Astrocyte (in vitro differentiated cells and primary cell): ENCODE results near the gene INSRR. TPM values are rescaled to one million over a fixed set of nuclear protein-coding genes. Genes with fewer than 3 reads are reported as not detected.
A peak's percentile ranks its signal among the peaks of the same experiment; 100 is the strongest.

Experiments used
- DNase-seq: peaks from one replicate; pipeline ENCODE4 v3.0.0-alpha.2; 2010; ENCODE audit warnings: low read depth
- FAIRE-seq: peaks from 2 replicates; lab custom pipeline; 2011; peaks lifted over from hg19 to GRCh38; lab: Jason Lieb, UNC
- H2AFZ ChIP-seq: 2 replicates; pipeline ENCODE4 v1.6.0; 2012; ENCODE audit warnings: low read depth, low read length, inconsistent platforms
- H3K27ac ChIP-seq: 2 replicates; pipeline ENCODE4 v1.5.1; 2011; ENCODE audit warnings: low read depth, low read length, inconsistent platforms
- H3K27me3 ChIP-seq: 2 replicates; pipeline ENCODE4 v1.6.0; 2011; ENCODE audit warnings: low read length, inconsistent platforms; ENCODE audit not compliant: insufficient read depth
- H3K36me3 ChIP-seq: 2 replicates; pipeline ENCODE4 v1.5.1; 2011; ENCODE audit warnings: low read length, inconsistent platforms; ENCODE audit not compliant: insufficient read depth
- H3K4me1 ChIP-seq: 2 replicates; pipeline ENCODE4 v1.5.1; 2011; ENCODE audit warnings: low read length, inconsistent platforms; ENCODE audit not compliant: insufficient read depth
- H3K4me2 ChIP-seq: 2 replicates; pipeline ENCODE4 v1.6.0; 2012; ENCODE audit warnings: low read length, inconsistent platforms
- H3K4me3 ChIP-seq: 2 replicates; pipeline ENCODE4 v1.5.1; 2011; ENCODE audit warnings: low read depth, mild to moderate bottlenecking, low read length, inconsistent platforms; ENCODE audit not compliant: insufficient read depth
- H3K79me2 ChIP-seq: 2 replicates; pipeline ENCODE4 v1.6.0; 2012; ENCODE audit warnings: mild to moderate bottlenecking, low read length, inconsistent platforms; ENCODE audit not compliant: insufficient read depth
- H3K9ac ChIP-seq: 2 replicates; pipeline ENCODE4 v1.6.0; 2012; ENCODE audit warnings: mild to moderate bottlenecking, low read length, inconsistent platforms
- H3K9me3 ChIP-seq: 2 replicates; pipeline ENCODE4 v1.5.1; 2012; ENCODE audit warnings: low read depth, mild to moderate bottlenecking, low read length, inconsistent platforms; ENCODE audit not compliant: insufficient read depth
- H4K20me1 ChIP-seq: 2 replicates; pipeline ENCODE4 v1.6.0; 2012; ENCODE audit warnings: low read length, inconsistent platforms; ENCODE audit not compliant: insufficient read depth
- H3K27ac Mint-ChIP-seq: one replicate; pipeline ENCODE4 v1.8.0; 2021; ENCODE audit warnings: mild to moderate bottlenecking, mixed read lengths; ENCODE audit not compliant: unreplicated experiment
- H3K27me3 Mint-ChIP-seq: one replicate; pipeline ENCODE4 v1.8.0; 2021; ENCODE audit warnings: low read depth, mixed read lengths; ENCODE audit not compliant: unreplicated experiment
- H3K36me3 Mint-ChIP-seq: one replicate; pipeline ENCODE4 v1.8.0; 2021; ENCODE audit warnings: low read depth, mixed read lengths; ENCODE audit not compliant: unreplicated experiment
- H3K4me1 Mint-ChIP-seq: one replicate; pipeline ENCODE4 v1.8.0; 2021; ENCODE audit warnings: low read depth, mixed read lengths; ENCODE audit not compliant: unreplicated experiment
- H3K4me3 Mint-ChIP-seq: one replicate; pipeline ENCODE4 v1.8.0; 2021; ENCODE audit warnings: mild to moderate bottlenecking, moderate library complexity, mixed read lengths; ENCODE audit not compliant: unreplicated experiment
- H3K9me3 Mint-ChIP-seq: one replicate; pipeline ENCODE4 v1.8.0; 2021; ENCODE audit warnings: mild to moderate bottlenecking, mixed read lengths; ENCODE audit not compliant: unreplicated experiment
- CTCF ChIP-seq: IDR thresholded peaks from 2 replicates; pipeline ENCODE4 v1.5.1; 2011; ENCODE audit warnings: low read depth, mild to moderate bottlenecking, inconsistent platforms, low read length, moderate library complexity; ENCODE audit not compliant: insufficient read depth
- EZH2 ChIP-seq: IDR thresholded peaks from 2 replicates; pipeline ENCODE4 v1.6.1; 2012; ENCODE audit warnings: mild to moderate bottlenecking, low read length, inconsistent platforms; ENCODE audit not compliant: insufficient read depth
- total RNA-seq: library from RNA; stranded (reverse); gene quantifications from 2 replicates; pipeline ENCODE4 v1.2.1, GENCODE V29; 2021

INSRR gene
- total RNA-seq, 1 donor from 2014 or later: 0.05 TPM

GRCh38 chr1:156815307-156815826 lies 43.5 kb downstream of the INSRR start:
- TF ChIP-seq EZH2 (no peak), CTCF (no peak)
- no peak overlapping the region for H3K4me3 ChIP-seq
- H3K9me3 ChIP-seq: no peaks in the 10 kb centered on the region
- Mint-ChIP-seq H3K4me1 (peaks cover 24% of the 10 kb centered on the region), H3K4me3 (peak overlapping the region; percentile 4), H3K9me3 (peaks cover 4% of the 10 kb centered on the region), H3K27ac (no peak overlapping the region), H3K27me3 (peaks cover 25% of the 10 kb centered on the region), H3K36me3 (peaks cover 8% of the 10 kb centered on the region)
- H4K20me1 ChIP-seq: no peaks in the 10 kb centered on the region
- DNase-seq (peak; percentile 69), FAIRE-seq (no peak)
- H3K4me1 ChIP-seq: peaks cover 24% of the 10 kb centered on the region
- no peaks in the 10 kb centered on the region for H3K36me3 ChIP-seq
- H3K27ac ChIP-seq: no peak overlapping the region
- H3K4me2 ChIP-seq: peak overlapping the region; percentile 15
- H3K79me2 ChIP-seq: no peaks in the 10 kb centered on the region
- no peak overlapping the region for H2AFZ ChIP-seq
- H3K27me3 ChIP-seq: peaks cover 2% of the 10 kb centered on the region
- H3K9ac ChIP-seq: no peak overlapping the region

GRCh38 chr1:156814571-156815260 lies 44.2 kb downstream of the INSRR start:
- Mint-ChIP-seq H3K36me3 (peaks cover 8% of the 10 kb centered on the region), H3K4me3 (peak overlapping the region; percentile 47), H3K9me3 (peaks cover 4% of the 10 kb centered on the region), H3K27ac (peak overlapping the region; percentile 77), H3K27me3 (peaks cover 24% of the 10 kb centered on the region), H3K4me1 (peaks cover 24% of the 10 kb centered on the region)
- Histone ChIP-seq H3K9ac (peak overlapping the region; percentile 44), H3K4me1 (peaks cover 24% of the 10 kb centered on the region), H3K27ac (no peak overlapping the region), H3K4me2 (peak overlapping the region; percentile 81), H3K4me3 (no peak overlapping the region), H4K20me1 (no peaks in the 10 kb centered on the region), H3K36me3 (no peaks in the 10 kb centered on the region), H3K79me2 (no peaks in the 10 kb centered on the region), H2AFZ (peak overlapping the region; percentile 91), H3K27me3 (peaks cover 2% of the 10 kb centered on the region), H3K9me3 (no peaks in the 10 kb centered on the region)
- TF ChIP-seq CTCF (no peak), EZH2 (no peak)
- DNase-seq: no peak
- FAIRE-seq: no peak
